ENCODE results near the gene PRMT7.

Gene PRMT7

DNA sequence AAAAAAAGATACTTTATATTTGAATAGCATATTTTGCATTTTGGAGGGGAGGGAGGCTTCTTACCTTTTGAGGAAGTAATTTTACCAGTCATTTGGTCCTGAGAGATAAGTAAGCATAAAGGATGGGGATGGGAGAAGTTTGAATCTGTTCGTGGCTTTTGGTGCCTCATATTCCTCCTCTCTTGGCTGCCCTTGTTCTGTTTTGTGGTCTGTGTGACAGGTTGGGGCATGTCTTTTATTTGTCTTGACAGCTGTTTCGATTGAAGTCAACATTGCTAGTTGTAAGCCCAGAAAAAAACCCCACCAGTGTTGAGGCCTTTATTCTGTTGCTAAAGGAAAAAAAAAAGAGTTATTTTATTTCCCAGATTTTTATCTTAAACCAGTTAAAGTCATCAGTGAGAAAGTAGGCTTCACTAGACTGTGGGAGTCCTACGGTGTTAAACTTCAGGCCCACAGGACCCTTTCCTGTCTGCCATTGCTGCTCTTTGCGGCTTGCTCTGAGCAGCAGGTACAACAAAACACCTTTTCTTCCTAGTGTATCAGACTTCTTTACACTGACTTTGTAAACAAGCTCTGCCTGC is 35.1 kb upstream of the PRMT7 start:
- H3K4me3 ChIP-seq (ENCODE audit: control insufficient read depth, low read depth, low read length) = no peak overlapping the region
- TF ChIP-seq, protein P1, sequence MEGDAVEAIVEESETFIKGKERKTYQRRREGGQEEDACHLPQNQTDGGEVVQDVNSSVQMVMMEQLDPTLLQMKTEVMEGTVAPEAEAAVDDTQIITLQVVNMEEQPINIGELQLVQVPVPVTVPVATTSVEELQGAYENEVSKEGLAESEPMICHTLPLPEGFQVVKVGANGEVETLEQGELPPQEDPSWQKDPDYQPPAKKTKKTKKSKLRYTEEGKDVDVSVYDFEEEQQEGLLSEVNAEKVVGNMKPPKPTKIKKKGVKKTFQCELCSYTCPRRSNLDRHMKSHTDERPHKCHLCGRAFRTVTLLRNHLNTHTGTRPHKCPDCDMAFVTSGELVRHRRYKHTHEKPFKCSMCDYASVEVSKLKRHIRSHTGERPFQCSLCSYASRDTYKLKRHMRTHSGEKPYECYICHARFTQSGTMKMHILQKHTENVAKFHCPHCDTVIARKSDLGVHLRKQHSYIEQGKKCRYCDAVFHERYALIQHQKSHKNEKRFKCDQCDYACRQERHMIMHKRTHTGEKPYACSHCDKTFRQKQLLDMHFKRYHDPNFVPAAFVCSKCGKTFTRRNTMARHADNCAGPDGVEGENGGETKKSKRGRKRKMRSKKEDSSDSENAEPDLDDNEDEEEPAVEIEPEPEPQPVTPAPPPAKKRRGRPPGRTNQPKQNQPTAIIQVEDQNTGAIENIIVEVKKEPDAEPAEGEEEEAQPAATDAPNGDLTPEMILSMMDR (IDR thresholded peaks at IDR 0.05; ENCODE audit: control insufficient read depth, insufficient read depth, low read depth, low read length, missing control alignments) = no peak
- DNase-seq (ENCODE audit: low read depth) = no peak

DNA sequence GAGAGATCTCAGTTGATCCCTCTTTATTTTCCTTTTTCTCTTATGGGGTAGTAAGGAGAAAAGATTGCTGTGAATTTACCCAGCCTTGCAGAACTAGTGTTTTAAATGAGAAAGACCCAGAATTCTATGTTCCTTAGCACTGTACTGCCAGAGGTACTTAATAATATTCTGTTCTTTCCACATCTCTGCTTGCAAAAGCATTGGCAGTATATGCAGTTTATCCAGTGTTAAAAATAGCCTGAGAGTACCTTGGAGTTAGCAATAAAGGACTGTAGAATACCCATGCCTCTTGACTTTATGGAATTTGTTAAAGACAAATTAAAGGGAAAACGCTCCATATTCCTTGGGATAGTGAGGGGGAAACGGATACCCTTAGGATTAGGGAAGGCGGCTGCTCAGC is 34.6 kb upstream of the PRMT7 start:
- TF ChIP-seq, protein P1 (IDR thresholded peaks at IDR 0.05; ENCODE audit: control insufficient read depth, insufficient read depth, low read depth, low read length, missing control alignments) = no peak
- H3K4me3 ChIP-seq (ENCODE audit: control insufficient read depth, low read depth, low read length) = no peak overlapping the region
- DNase-seq (ENCODE audit: low read depth) = no peak

DNA sequence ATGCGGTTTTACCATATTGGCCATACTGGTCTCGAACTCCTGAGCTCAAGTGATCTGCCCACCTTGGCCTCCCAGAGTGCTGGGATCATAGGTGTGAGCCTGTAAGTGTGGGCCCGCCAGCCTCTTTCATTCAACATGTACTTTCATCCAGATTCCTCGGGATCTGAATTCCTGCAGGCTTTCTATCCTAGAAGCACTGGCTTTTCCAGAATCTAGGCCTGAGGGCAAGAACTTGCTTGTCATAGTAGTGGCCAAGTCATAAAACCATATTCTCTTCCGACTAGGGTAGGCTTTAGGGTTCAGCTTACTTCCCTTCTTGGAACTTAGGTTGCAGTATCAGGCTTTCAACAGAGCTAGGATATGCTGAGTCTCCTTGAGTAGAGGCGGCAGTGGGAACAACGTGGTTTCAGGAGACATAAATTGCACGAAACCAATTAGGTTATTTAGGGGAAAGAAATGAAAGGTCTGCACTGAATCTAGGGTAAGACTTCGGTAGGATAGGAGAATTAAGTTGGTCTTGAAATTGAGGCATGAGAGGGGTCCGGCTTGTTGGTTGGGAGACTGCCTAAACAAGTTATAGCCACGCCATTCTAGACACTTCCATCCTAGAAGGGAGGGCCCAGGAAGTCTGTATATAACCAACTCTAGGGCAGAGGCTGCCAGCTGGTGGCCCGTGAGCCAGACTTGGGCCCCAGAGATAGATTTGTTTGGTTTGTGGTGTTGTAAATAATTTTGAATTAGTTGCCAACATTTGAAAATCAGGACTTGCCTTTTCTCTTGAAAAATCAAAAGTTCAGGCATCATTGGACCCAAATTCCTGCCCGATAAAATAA is 30.9 kb upstream of the PRMT7 start:
- TF ChIP-seq, protein P1 (IDR thresholded peaks at IDR 0.05; ENCODE audit: control insufficient read depth, insufficient read depth, low read depth, low read length, missing control alignments) = no peak
- no peak overlapping the region for H3K4me3 ChIP-seq (ENCODE audit: control insufficient read depth, low read depth, low read length)
- DNase-seq (ENCODE audit: low read depth) = no peak

DNA sequence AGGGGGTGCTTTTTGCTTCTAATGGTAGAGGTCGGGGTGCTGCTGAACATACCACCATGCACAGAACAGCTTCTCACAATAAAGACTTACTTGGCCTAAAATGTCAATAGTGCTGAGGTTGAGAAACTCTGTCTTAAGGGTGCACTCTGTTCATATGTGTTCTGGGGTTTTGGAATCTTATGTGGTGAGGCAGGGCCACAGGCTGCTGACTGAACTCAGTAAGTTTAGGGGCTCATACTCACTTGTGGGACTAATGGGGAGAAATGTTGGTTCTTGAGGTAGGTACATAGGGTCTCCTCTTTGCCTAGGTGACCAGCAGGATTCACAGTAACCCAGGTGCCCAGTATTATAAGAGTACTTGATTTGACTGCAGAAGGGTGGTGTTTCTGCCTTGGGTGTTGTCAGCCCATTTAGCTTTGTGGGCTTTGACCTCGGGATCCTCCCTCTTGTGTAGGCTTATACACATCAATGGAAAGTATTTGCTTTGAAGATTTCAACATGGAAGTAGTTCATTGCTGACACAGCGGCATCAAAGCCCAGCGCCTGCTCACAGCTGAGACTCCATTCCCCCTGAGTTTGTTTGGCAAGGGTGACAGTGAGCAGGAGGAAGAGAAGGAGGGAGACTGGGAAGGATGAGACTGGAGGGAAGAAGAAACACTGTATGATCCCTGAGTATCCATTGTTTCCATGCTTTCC is 29.3 kb upstream of the PRMT7 start:
- no peak overlapping the region for H3K4me3 ChIP-seq (ENCODE audit: control insufficient read depth, low read depth, low read length)

DNA sequence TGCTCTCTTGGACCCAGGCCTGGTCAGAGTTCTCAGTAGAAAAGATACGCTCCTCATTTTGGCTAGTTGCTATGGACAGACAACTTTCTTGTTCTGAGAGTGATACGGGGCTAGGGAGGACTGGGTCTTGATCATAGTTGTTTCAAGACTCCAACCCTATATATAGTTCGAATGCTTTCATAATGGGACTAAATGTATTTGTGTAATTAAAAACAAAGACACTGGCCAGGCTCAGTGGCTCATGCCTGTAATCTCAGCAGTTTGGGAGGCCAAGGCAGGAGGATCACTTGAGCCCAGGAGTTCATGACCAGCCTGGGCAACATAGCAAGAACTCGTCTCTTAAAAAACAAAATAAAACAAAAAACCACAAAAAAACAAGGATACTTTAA is 28.8 kb upstream of the PRMT7 start:
- no peak for DNase-seq (ENCODE audit: low read depth)
- TF ChIP-seq, protein P1 (IDR thresholded peaks at IDR 0.05; ENCODE audit: control insufficient read depth, insufficient read depth, low read depth, low read length, missing control alignments) = no peak
- H3K4me3 ChIP-seq (ENCODE audit: control insufficient read depth, low read depth, low read length) = no peak overlapping the region

More for the DNA sequence above, 29.3 kb upstream of the PRMT7 start:
- TF ChIP-seq, protein P1 (IDR thresholded peaks at IDR 0.05; ENCODE audit: control insufficient read depth, insufficient read depth, low read depth, low read length, missing control alignments) = no peak
- DNase-seq (ENCODE audit: low read depth) = no peak

DNA sequence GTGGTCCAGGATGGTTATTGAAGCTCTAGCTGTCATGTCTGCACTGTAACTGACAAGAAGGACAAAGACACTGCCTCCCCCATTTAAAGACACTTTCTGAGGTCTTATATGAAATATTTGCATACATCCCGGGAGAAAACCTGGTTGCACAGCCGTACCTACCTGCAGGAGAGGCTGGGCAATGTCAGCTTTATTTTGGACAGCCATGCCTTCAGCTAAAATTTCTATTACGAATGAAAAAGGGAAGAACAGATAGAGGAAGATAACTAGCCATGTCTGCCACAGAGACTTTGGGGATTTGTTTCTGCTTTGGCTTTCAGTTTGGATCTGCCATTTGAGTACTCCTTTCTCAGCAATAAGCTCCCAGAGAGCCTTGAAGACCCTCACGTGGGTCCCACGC is 27.5 kb upstream of the PRMT7 start:
- DNase-seq (ENCODE audit: low read depth) = no peak
- TF ChIP-seq, protein P1 (IDR thresholded peaks at IDR 0.05; ENCODE audit: control insufficient read depth, insufficient read depth, low read depth, low read length, missing control alignments) = no peak
- H3K4me3 ChIP-seq (ENCODE audit: control insufficient read depth, low read depth, low read length) = no peak overlapping the region

Data from AG09309 (cell line).